Cardiac ventricle fibroblast (primary cell): ENCODE data around the gene USP27X. TPM values are rescaled to one million over a fixed set of nuclear protein-coding genes. Genes with fewer than 3 reads are reported as not detected.

ENCODE experiments used
- total RNA-seq: library from RNA; depleted of rRNA; stranded (reverse); fragments of >200 nt; gene quantifications from 2 replicates; pipeline ENCODE4 v1.2.3, GENCODE V29; 2015

USP27X gene
- 2.1 and 2.6 TPM in 2 replicates for total RNA-seq

GRCh38 chrX:49878834-49879655, at the start of gene USP27X:
Gene USP27X, plus strand, starts transcription at chrX:49879484. Its CDS starts 824 bp downstream, at chrX:49880308.

GRCh38 chrX:49922291-49923241, 43.3 kb downstream of the USP27X start, which contains the start of gene CLCN5:
Gene CLCN5, plus strand, starts transcription at chrX:49922596. Its CDS starts 2,703 bp downstream, at chrX:49925299.

Other genes with a start within 250 kb of the USP27X start
- gene PAGE1, start 183.5 kb upstream of the USP27X start, total RNA-seq, result not detected in 2 replicates
- not detected in 2 replicates for gene PAGE4, start 50.2 kb upstream of the USP27X start, total RNA-seq
- gene CLCN5, start 43.1 kb downstream of the USP27X start, total RNA-seq, result 4.0 and 5.4 TPM in 2 replicates